ENCODE data around the gene TMBIM6. TPM values are rescaled to one million over a fixed set of nuclear protein-coding genes. Genes with fewer than 3 reads are reported as not detected.

TMBIM6 gene
- total and polyA plus RNA-seq, 9 of the 15 experiments (the other 6 are each of a cell fraction or from before 2014, with no cell fraction given) = 147 to 1,288 (median 352) TPM

DNA sequence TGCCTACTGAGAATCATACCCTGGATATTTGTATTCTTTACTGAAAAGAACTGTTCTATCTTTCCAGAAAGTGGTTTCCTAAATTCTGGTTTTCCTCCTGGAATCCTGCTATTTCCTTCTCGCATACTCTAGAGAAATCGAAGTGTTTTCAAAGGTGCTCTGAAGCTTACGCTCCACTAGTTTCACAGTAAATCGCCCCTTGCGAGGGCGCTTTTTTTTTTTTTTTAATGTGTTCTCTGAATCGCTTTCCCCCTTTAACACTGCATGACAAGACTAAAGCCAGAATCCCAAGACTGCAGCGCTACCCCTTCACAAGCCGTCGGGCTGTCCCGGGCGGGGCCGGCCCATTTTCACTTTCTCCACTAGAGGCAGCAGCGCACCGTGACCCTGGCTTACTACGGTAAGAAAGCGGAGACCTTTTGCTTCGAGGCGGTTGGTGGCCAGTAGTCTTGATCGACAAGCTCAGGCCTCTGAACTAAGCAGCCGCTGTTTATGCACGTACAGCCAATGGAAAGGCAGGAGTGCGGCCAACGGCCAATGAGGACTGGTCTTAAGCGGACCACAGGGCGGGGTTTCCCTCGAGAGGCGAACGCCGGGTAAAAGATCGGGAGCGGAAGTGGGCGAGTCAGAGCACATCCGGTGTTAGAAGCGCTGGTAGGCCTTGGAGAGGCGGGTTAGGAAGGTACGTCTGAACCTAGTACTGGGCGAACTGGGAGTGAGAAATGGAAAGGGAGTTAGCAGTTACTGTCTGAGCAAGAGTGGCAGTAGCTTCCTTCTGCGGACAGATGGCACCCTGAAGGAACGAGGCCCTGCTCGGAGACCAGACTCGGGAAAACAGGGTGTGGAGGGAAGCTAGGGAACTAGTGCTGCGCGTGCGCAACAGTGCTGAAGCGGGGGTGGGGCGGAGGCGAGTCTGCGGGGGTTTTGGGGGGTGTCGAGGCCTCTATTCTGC is at the start of gene TMBIM6 (continued):
- TF ChIP-seq NONO (IDR thresholded peaks at IDR 0.05; ENCODE audit: low read depth in 2 of 2, low read length in 1 of 2) = no peak
- no peak for TF ChIP-seq SREBF2 (CRISPR knock-in tag; IDR thresholded peaks at IDR 0.05)
- TF ChIP-seq ARID1B (IDR thresholded peaks at IDR 0.05) = peak; percentile 47; the same call in 1 of the 2 replicates
- TF ChIP-seq ZNF165 (CRISPR knock-in tag; IDR thresholded peaks at IDR 0.05; ENCODE audit: borderline replicate concordance) = no peak
- TF ChIP-seq ZFPM2 (CRISPR knock-in tag; IDR thresholded peaks at IDR 0.05) = no peak
- TF ChIP-seq ZNF277 (CRISPR knock-in tag; IDR thresholded peaks at IDR 0.05; ENCODE audit: borderline replicate concordance) = no peak
- TF ChIP-seq, protein P1, sequence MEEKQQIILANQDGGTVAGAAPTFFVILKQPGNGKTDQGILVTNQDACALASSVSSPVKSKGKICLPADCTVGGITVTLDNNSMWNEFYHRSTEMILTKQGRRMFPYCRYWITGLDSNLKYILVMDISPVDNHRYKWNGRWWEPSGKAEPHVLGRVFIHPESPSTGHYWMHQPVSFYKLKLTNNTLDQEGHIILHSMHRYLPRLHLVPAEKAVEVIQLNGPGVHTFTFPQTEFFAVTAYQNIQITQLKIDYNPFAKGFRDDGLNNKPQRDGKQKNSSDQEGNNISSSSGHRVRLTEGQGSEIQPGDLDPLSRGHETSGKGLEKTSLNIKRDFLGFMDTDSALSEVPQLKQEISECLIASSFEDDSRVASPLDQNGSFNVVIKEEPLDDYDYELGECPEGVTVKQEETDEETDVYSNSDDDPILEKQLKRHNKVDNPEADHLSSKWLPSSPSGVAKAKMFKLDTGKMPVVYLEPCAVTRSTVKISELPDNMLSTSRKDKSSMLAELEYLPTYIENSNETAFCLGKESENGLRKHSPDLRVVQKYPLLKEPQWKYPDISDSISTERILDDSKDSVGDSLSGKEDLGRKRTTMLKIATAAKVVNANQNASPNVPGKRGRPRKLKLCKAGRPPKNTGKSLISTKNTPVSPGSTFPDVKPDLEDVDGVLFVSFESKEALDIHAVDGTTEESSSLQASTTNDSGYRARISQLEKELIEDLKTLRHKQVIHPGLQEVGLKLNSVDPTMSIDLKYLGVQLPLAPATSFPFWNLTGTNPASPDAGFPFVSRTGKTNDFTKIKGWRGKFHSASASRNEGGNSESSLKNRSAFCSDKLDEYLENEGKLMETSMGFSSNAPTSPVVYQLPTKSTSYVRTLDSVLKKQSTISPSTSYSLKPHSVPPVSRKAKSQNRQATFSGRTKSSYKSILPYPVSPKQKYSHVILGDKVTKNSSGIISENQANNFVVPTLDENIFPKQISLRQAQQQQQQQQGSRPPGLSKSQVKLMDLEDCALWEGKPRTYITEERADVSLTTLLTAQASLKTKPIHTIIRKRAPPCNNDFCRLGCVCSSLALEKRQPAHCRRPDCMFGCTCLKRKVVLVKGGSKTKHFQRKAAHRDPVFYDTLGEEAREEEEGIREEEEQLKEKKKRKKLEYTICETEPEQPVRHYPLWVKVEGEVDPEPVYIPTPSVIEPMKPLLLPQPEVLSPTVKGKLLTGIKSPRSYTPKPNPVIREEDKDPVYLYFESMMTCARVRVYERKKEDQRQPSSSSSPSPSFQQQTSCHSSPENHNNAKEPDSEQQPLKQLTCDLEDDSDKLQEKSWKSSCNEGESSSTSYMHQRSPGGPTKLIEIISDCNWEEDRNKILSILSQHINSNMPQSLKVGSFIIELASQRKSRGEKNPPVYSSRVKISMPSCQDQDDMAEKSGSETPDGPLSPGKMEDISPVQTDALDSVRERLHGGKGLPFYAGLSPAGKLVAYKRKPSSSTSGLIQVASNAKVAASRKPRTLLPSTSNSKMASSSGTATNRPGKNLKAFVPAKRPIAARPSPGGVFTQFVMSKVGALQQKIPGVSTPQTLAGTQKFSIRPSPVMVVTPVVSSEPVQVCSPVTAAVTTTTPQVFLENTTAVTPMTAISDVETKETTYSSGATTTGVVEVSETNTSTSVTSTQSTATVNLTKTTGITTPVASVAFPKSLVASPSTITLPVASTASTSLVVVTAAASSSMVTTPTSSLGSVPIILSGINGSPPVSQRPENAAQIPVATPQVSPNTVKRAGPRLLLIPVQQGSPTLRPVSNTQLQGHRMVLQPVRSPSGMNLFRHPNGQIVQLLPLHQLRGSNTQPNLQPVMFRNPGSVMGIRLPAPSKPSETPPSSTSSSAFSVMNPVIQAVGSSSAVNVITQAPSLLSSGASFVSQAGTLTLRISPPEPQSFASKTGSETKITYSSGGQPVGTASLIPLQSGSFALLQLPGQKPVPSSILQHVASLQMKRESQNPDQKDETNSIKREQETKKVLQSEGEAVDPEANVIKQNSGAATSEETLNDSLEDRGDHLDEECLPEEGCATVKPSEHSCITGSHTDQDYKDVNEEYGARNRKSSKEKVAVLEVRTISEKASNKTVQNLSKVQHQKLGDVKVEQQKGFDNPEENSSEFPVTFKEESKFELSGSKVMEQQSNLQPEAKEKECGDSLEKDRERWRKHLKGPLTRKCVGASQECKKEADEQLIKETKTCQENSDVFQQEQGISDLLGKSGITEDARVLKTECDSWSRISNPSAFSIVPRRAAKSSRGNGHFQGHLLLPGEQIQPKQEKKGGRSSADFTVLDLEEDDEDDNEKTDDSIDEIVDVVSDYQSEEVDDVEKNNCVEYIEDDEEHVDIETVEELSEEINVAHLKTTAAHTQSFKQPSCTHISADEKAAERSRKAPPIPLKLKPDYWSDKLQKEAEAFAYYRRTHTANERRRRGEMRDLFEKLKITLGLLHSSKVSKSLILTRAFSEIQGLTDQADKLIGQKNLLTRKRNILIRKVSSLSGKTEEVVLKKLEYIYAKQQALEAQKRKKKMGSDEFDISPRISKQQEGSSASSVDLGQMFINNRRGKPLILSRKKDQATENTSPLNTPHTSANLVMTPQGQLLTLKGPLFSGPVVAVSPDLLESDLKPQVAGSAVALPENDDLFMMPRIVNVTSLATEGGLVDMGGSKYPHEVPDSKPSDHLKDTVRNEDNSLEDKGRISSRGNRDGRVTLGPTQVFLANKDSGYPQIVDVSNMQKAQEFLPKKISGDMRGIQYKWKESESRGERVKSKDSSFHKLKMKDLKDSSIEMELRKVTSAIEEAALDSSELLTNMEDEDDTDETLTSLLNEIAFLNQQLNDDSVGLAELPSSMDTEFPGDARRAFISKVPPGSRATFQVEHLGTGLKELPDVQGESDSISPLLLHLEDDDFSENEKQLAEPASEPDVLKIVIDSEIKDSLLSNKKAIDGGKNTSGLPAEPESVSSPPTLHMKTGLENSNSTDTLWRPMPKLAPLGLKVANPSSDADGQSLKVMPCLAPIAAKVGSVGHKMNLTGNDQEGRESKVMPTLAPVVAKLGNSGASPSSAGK (IDR thresholded peaks at IDR 0.05) = no peak; the same call in 1 of the 2 replicates
- TF ChIP-seq PURB (CRISPR knock-in tag; IDR thresholded peaks at IDR 0.05; ENCODE audit: low read depth) = no peak
- TF ChIP-seq ZNF431 (CRISPR knock-in tag; IDR thresholded peaks at IDR 0.05) = peak; percentile 75
- no peak for TF ChIP-seq ZNF347 (CRISPR knock-in tag; IDR thresholded peaks at IDR 0.05; ENCODE audit: low read depth)
- TF ChIP-seq ZBED1 (IDR thresholded peaks at IDR 0.05) = no peak
- TF ChIP-seq, protein P2, sequence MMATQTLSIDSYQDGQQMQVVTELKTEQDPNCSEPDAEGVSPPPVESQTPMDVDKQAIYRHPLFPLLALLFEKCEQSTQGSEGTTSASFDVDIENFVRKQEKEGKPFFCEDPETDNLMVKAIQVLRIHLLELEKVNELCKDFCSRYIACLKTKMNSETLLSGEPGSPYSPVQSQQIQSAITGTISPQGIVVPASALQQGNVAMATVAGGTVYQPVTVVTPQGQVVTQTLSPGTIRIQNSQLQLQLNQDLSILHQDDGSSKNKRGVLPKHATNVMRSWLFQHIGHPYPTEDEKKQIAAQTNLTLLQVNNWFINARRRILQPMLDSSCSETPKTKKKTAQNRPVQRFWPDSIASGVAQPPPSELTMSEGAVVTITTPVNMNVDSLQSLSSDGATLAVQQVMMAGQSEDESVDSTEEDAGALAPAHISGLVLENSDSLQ (IDR thresholded peaks at IDR 0.05) = peak; percentile 97
- no peak for TF ChIP-seq HNRNPK (IDR thresholded peaks at IDR 0.05; ENCODE audit: low read depth, low read length, poor library complexity, severe bottlenecking)

All from K562 (cell line).